ENCODE data around the gene P2RX5. TPM values are rescaled to one million over a fixed set of nuclear protein-coding genes. Genes with fewer than 3 reads are reported as not detected.

The P2RX5 gene
- total and polyA plus RNA-seq, 9 donors, result 18.7 to 35.6 (median 22.8) TPM

DNA sequence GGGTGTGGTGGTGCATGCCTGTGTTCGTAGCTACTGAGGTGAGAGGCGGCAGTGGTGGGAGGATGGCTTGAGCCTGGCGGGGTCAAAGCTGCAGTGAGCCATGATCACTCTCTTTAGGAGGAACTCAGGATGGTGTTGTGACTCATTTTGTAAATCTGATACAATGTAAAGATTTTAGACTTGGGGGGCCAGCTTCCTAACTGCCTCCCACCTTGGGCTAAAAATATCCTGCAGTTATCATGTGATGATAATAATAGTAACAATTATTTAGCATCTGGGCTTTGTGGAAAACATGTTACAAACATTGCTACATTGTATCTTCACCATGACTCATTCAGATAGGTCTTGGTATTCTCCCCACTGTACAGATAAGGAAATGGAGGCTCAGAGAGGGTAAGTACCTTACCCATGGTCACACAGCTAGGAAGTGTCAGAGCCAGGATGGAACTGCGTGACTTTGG, 52.0 kb downstream of the P2RX5 start:
- no peaks in the 10 kb centered on the region for H3K9me3 ChIP-seq (replicated peaks; ENCODE audit: control insufficient read depth, low read depth, low read length)
- H3K27me3 ChIP-seq (ENCODE audit: control insufficient read depth, insufficient read depth, low read length), result no peaks in the 10 kb centered on the region
- 85% methylated on average over 4 of the region's 4 CpGs for WGBS (ENCODE audit: insufficient coverage)
- no peak overlapping the region for H3K27ac ChIP-seq (ENCODE audit: low read length)
- peaks cover 25% of the 10 kb centered on the region for H3K36me3 ChIP-seq (ENCODE audit: control insufficient read depth, insufficient read depth, low read length)
- DNase-seq, result no peak
- no peak overlapping the region for H3K4me3 ChIP-seq (ENCODE audit: low read length)
- peaks cover 16% of the 10 kb centered on the region for H3K4me1 ChIP-seq (ENCODE audit: control insufficient read depth, insufficient read depth, low read length)

- no peak for DNase-seq
- WGBS (ENCODE audit: insufficient coverage), result 100% methylated on average over 1 of the region's 19 CpGs
- Histone ChIP-seq H3K36me3 (ENCODE audit: control insufficient read depth, insufficient read depth, low read length) (peaks cover 22% of the 10 kb centered on the region), H3K27me3 (ENCODE audit: control insufficient read depth, insufficient read depth, low read length) (no peaks in the 10 kb centered on the region), H3K9me3 (replicated peaks; ENCODE audit: control insufficient read depth, low read depth, low read length) (no peaks in the 10 kb centered on the region), H3K4me1 (ENCODE audit: control insufficient read depth, insufficient read depth, low read length) (peaks cover 11% of the 10 kb centered on the region), H3K27ac (ENCODE audit: low read length) (no peak overlapping the region), H3K4me3 (ENCODE audit: low read length) (no peak overlapping the region)
Observed at GRCh38 chr17:3641717-3642486, 54.1 kb downstream of the P2RX5 start.

DNA sequence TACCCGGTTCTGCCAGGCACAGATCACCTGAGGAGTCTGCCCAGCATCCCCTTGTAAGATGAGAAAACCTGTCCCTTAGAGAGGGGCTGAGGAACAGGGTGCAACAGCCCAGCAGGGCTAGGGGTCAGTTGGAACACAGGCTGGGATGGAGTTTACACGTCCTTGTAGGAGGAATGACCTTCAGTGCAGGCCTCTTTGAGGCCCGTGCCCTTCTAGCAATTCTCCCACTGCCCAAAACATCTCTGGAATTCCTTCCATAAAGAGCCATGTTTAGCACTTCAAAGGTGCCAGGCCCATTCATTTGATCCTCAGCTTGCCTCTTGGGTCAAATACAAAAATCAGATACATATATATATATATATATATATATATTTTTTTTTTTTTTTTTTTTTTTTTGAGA, 54.9 kb downstream of the P2RX5 start:
- no peak overlapping the region for H3K27ac ChIP-seq (ENCODE audit: low read length)
- H3K4me1 ChIP-seq (ENCODE audit: control insufficient read depth, insufficient read depth, low read length), result peaks cover 12% of the 10 kb centered on the region
- no peaks in the 10 kb centered on the region for H3K27me3 ChIP-seq (ENCODE audit: control insufficient read depth, insufficient read depth, low read length)
- H3K9me3 ChIP-seq (replicated peaks; ENCODE audit: control insufficient read depth, low read depth, low read length), result no peaks in the 10 kb centered on the region
- no CpG with 5 or more reads among the region's 3 CpGs for WGBS (ENCODE audit: insufficient coverage)
- H3K36me3 ChIP-seq (ENCODE audit: control insufficient read depth, insufficient read depth, low read length), result peaks cover 22% of the 10 kb centered on the region
- no peak for DNase-seq
- H3K4me3 ChIP-seq (ENCODE audit: low read length), result no peak overlapping the region

GRCh38 chr17:3639981-3640596, 55.9 kb downstream of the P2RX5 start:
- peak; percentile 62 for DNase-seq
- WGBS (ENCODE audit: insufficient coverage), result 24% methylated on average over 6 of the region's 7 CpGs
- H3K36me3 ChIP-seq (ENCODE audit: control insufficient read depth, insufficient read depth, low read length), result peaks cover 22% of the 10 kb centered on the region
- H3K4me3 ChIP-seq (ENCODE audit: low read length), result no peak overlapping the region
- H3K9me3 ChIP-seq (replicated peaks; ENCODE audit: control insufficient read depth, low read depth, low read length), result no peaks in the 10 kb centered on the region
- peaks cover 15% of the 10 kb centered on the region for H3K4me1 ChIP-seq (ENCODE audit: control insufficient read depth, insufficient read depth, low read length)
- peak overlapping the region; percentile 35 for H3K27ac ChIP-seq (ENCODE audit: low read length)
- no peaks in the 10 kb centered on the region for H3K27me3 ChIP-seq (ENCODE audit: control insufficient read depth, insufficient read depth, low read length)

DNA sequence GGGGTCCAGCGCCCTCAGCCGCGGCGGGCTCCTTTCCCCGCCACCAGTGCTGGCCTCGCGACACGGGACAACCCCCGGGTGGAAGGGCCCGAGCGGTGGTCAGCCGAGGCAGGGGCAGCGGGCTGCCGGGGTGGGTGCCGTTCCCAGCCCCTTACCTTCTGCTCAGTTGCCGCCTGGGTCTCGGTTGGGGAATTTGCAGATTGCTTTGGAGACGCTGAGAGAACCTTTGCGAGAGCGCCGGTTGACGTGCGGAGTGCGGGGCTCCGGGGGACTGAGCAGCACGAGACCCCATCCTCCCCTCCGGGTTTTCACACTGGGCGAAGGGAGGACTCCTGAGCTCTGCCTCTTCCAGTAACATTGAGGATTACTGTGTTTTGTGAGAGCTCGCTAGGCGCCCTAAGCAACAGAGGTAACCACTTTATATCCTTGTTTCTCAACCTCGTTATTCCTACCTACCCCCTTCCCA, 59.0 kb downstream of the P2RX5 start:
- DNase-seq, result no peak
- peaks cover 19% of the 10 kb centered on the region for H3K4me1 ChIP-seq (ENCODE audit: control insufficient read depth, insufficient read depth, low read length)
- peak overlapping the region; percentile 99 for H3K27ac ChIP-seq (ENCODE audit: low read length)
- peaks cover 16% of the 10 kb centered on the region for H3K36me3 ChIP-seq (ENCODE audit: control insufficient read depth, insufficient read depth, low read length)
- WGBS (ENCODE audit: insufficient coverage), result 0% methylated on average over 16 of the region's 31 CpGs
- H3K27me3 ChIP-seq (ENCODE audit: control insufficient read depth, insufficient read depth, low read length), result no peaks in the 10 kb centered on the region
- H3K4me3 ChIP-seq (ENCODE audit: low read length), result peak overlapping the region; percentile 56
- no peaks in the 10 kb centered on the region for H3K9me3 ChIP-seq (replicated peaks; ENCODE audit: control insufficient read depth, low read depth, low read length)

- H3K36me3 ChIP-seq (ENCODE audit: control insufficient read depth, insufficient read depth, low read length), result peaks cover 14% of the 10 kb centered on the region
- peaks cover 19% of the 10 kb centered on the region for H3K4me1 ChIP-seq (ENCODE audit: control insufficient read depth, insufficient read depth, low read length)
- peak within 1 kb of the TSS; percentile 56 for H3K4me3 ChIP-seq (ENCODE audit: low read length)
- H3K9me3 ChIP-seq (replicated peaks; ENCODE audit: control insufficient read depth, low read depth, low read length), result no peaks in the 10 kb centered on the region
- 0% methylated on average over 68 of the region's 68 CpGs for WGBS (ENCODE audit: insufficient coverage)
- H3K27me3 ChIP-seq (ENCODE audit: control insufficient read depth, insufficient read depth, low read length), result no peaks in the 10 kb centered on the region
- peak within 1 kb of the TSS; percentile 99 for H3K27ac ChIP-seq (ENCODE audit: low read length)
- DNase-seq, result peak; percentile 99
Observed at GRCh38 chr17:3636154-3636907, 59.6 kb downstream of the P2RX5 start, which contains the start of the genes CTNS and SHPK. CTNS (plus strand) TSS chr17:3636760; CDS start chr17:3640207, 3,447 bp downstream. SHPK (minus strand) TSS chr17:3636250; CDS start chr17:3636219, 31 bp downstream.

- Histone ChIP-seq H3K27me3 (ENCODE audit: control insufficient read depth, insufficient read depth, low read length) (no peaks in the 10 kb centered on the region), H3K9me3 (replicated peaks; ENCODE audit: control insufficient read depth, low read depth, low read length) (no peaks in the 10 kb centered on the region), H3K36me3 (ENCODE audit: control insufficient read depth, insufficient read depth, low read length) (peaks cover 14% of the 10 kb centered on the region), H3K27ac (ENCODE audit: low read length) (peak overlapping the region; percentile 37), H3K4me3 (ENCODE audit: low read length) (peak overlapping the region; percentile 56), H3K4me1 (ENCODE audit: control insufficient read depth, insufficient read depth, low read length) (peaks cover 14% of the 10 kb centered on the region)
- DNase-seq, result no peak
- WGBS (ENCODE audit: insufficient coverage), result 16% methylated on average over 27 of the region's 38 CpGs
Observed at GRCh38 chr17:3635474-3636153, 60.3 kb downstream of the P2RX5 start.

DNA sequence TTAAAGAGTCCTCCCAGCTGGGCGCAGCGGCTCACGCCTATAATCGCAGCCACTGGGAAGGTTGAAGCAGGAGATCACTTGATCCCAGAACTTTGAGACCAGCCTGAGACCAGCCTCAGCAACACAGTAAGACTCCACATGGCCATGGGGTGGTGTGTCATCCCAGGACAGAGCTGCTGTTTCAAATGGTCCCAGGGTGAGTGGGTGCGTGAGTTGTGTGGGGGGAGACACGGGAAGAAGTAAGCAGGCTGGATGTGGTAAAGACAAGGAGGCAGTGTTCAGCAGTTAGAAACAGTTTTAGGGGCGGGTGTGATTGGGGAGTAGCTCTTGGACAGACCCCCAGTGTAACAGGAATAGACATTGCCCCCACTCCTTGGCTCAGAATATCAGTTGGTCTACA, 63.7 kb downstream of the P2RX5 start:
- Histone ChIP-seq H3K27me3 (ENCODE audit: control insufficient read depth, insufficient read depth, low read length) (no peaks in the 10 kb centered on the region), H3K27ac (ENCODE audit: low read length) (no peak overlapping the region), H3K9me3 (replicated peaks; ENCODE audit: control insufficient read depth, low read depth, low read length) (no peaks in the 10 kb centered on the region), H3K4me3 (ENCODE audit: low read length) (no peak overlapping the region), H3K4me1 (ENCODE audit: control insufficient read depth, insufficient read depth, low read length) (peaks cover 10% of the 10 kb centered on the region), H3K36me3 (ENCODE audit: control insufficient read depth, insufficient read depth, low read length) (peaks cover 35% of the 10 kb centered on the region)
- whole genome bisulfite sequencing (ENCODE audit: insufficient coverage), result 98% methylated on average over 4 of the region's 7 CpGs
- no peak for DNase-seq

DNA sequence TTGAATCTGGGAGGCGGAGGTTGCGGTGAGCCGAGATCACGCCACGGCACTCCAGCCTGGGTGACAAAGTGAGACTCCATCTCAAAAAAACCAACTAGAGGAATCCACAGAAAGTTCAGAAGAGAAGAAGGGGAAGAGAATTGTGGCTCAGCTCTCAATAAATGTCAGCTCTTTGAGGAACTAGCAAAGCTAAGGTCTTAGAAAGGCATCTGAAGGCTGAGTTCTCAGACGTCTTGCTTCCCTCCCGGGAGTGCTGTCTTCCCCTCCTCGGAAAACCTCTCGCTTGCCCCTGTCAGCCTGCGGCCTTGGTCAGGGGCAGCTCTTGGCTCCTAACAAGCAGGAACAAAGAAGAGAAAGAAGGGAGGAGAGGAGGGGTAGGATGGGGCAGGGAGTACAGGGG, 65.2 kb downstream of the P2RX5 start:
- no peak for DNase-seq
- peaks cover 38% of the 10 kb centered on the region for H3K36me3 ChIP-seq (ENCODE audit: control insufficient read depth, insufficient read depth, low read length)
- no peak overlapping the region for H3K4me3 ChIP-seq (ENCODE audit: low read length)
- no peaks in the 10 kb centered on the region for H3K27me3 ChIP-seq (ENCODE audit: control insufficient read depth, insufficient read depth, low read length)
- peaks cover 7% of the 10 kb centered on the region for H3K4me1 ChIP-seq (ENCODE audit: control insufficient read depth, insufficient read depth, low read length)
- no peak overlapping the region for H3K27ac ChIP-seq (ENCODE audit: low read length)
- 48% methylated on average over 3 of the region's 10 CpGs for WGBS (ENCODE audit: insufficient coverage)
- H3K9me3 ChIP-seq (replicated peaks; ENCODE audit: control insufficient read depth, low read depth, low read length), result no peaks in the 10 kb centered on the region
